Right renal cortex interstitium (tissue), 3 donors: ENCODE data around the gene PHLPP1. TPM values are rescaled to one million over a fixed set of nuclear protein-coding genes. Genes with fewer than 3 reads are reported as not detected.

Source experiments
- DNase-seq, 3 donors: peaks; one replicate each; pipeline ENCODE4 v3.0.0-alpha.2; 2013; ENCODE audit warnings: low read depth in 3 of 3, low spot score in 2 of 3
- polyA plus RNA-seq, 3 donors: library from polyadenylated mRNA; unstranded; fragments of 120-200 nt; gene quantifications; one replicate each; pipeline ENCODE4 v1.2.1, GENCODE V29; 2013; ENCODE audit not compliant: insufficient read length in 3 of 3

The PHLPP1 gene
- polyA plus RNA-seq, 3 donors: 18.3 to 20.8 (median 18.7) TPM

- DNase-seq: no peak
Observed at GRCh38 chr18:62996566-62996965, 281.2 kb downstream of the PHLPP1 start.

- no peak for DNase-seq
Observed at GRCh38 chr18:62997076-62997475, 281.7 kb downstream of the PHLPP1 start.

- DNase-seq: no peak
Observed at GRCh38 chr18:62998443-62998842, 283.1 kb downstream of the PHLPP1 start.

GRCh38 chr18:62999392-62999791 is 284.1 kb downstream of the PHLPP1 start:
- DNase-seq: no peak

- DNase-seq: no peak
Observed at GRCh38 chr18:62999921-63000320, 284.6 kb downstream of the PHLPP1 start.

GRCh38 chr18:63000839-63001238 is 285.5 kb downstream of the PHLPP1 start:
- DNase-seq: no peak

GRCh38 chr18:63001861-63002260 is 286.5 kb downstream of the PHLPP1 start:
- DNase-seq: no peak

- DNase-seq: no peak
Observed at GRCh38 chr18:63002305-63002704, 287.0 kb downstream of the PHLPP1 start.

GRCh38 chr18:63002803-63003445 is 287.6 kb downstream of the PHLPP1 start:
- DNase-seq: no peak

GRCh38 chr18:63003899-63004298 is 288.6 kb downstream of the PHLPP1 start:
- no peak for DNase-seq

- DNase-seq: no peak
Observed at GRCh38 chr18:63004466-63005089, 289.2 kb downstream of the PHLPP1 start.

- no peak for DNase-seq
Observed at GRCh38 chr18:63005306-63005705, 290.0 kb downstream of the PHLPP1 start.

- no peak for DNase-seq
Observed at GRCh38 chr18:63007231-63007630, 291.9 kb downstream of the PHLPP1 start.

- DNase-seq: peak in 2 of 3 donors; percentile 27 to 33
Observed at GRCh38 chr18:63016270-63016669, 300.9 kb downstream of the PHLPP1 start.

- DNase-seq: no peak
Observed at GRCh38 chr18:63017076-63017475, 301.7 kb downstream of the PHLPP1 start.

- DNase-seq: no peak
Observed at GRCh38 chr18:63017977-63018376, 302.6 kb downstream of the PHLPP1 start.

GRCh38 chr18:63022429-63023022 is 307.2 kb downstream of the PHLPP1 start:
- no peak for DNase-seq

GRCh38 chr18:63025251-63026090 is 310.1 kb downstream of the PHLPP1 start:
- peak; percentile 1 to 18 (median 3) for DNase-seq

GRCh38 chr18:63028380-63028779 is 313.0 kb downstream of the PHLPP1 start:
- no peak for DNase-seq
